ENCODE measurements around the gene ZNF562.
A peak's percentile ranks its signal among the peaks of the same experiment; 100 is the strongest.
"Not testable (repeated sequence)": the region's sequence is repeated elsewhere in the genome, so short reads cannot be mapped to it uniquely, and the experiment has no call there.

Gene ZNF562

GRCh38 chr19:9674663-9675357, at the start of gene ZNF562:
Gene ZNF562 (minus strand): TSS chr19:9675100. CDS start chr19:9660744, 14,356 bp downstream.
- DNase-seq (ENCODE audit: low read depth), result peak; percentile 69

GRCh38 chr19:9724157-9724556, 49.3 kb upstream of the ZNF562 start:
- DNase-seq (ENCODE audit: low read depth), result no peak

- DNase-seq (ENCODE audit: low read depth), result no peak
Measured at GRCh38 chr19:9721861-9722260, 47.0 kb upstream of the ZNF562 start.

- DNase-seq (ENCODE audit: low read depth), result no peak
Measured at GRCh38 chr19:9720541-9720940, 45.6 kb upstream of the ZNF562 start.

GRCh38 chr19:9711815-9712214, 36.9 kb upstream of the ZNF562 start:
- no peak for DNase-seq (ENCODE audit: low read depth)

- no peak for DNase-seq (ENCODE audit: low read depth)
Measured at GRCh38 chr19:9709305-9709704, 34.4 kb upstream of the ZNF562 start.

- no peak for DNase-seq (ENCODE audit: low read depth)
Measured at GRCh38 chr19:9705836-9706235, 30.9 kb upstream of the ZNF562 start.

- no peak for DNase-seq (ENCODE audit: low read depth)
Measured at GRCh38 chr19:9702186-9702585, 27.3 kb upstream of the ZNF562 start.

- no peak for DNase-seq (ENCODE audit: low read depth)
Measured at GRCh38 chr19:9700229-9700981, 25.5 kb upstream of the ZNF562 start.

- not testable (repeated sequence) for DNase-seq (ENCODE audit: low read depth)
Measured at GRCh38 chr19:9690301-9690700, 15.4 kb upstream of the ZNF562 start.

- not testable (repeated sequence) for DNase-seq (ENCODE audit: low read depth)
Measured at GRCh38 chr19:9679996-9680395, 5.1 kb upstream of the ZNF562 start.

GRCh38 chr19:9675358-9675901, 530 bp upstream of the ZNF562 start:
- not testable (repeated sequence) for DNase-seq (ENCODE audit: low read depth)

- DNase-seq (ENCODE audit: low read depth), result no peak
Measured at GRCh38 chr19:9673912-9674662, 813 bp downstream of the ZNF562 start.

GRCh38 chr19:9672893-9673292, 2.0 kb downstream of the ZNF562 start:
- no peak for DNase-seq (ENCODE audit: low read depth)

GRCh38 chr19:9671655-9672054, 3.2 kb downstream of the ZNF562 start:
- no peak for DNase-seq (ENCODE audit: low read depth)

GRCh38 chr19:9668544-9668943, 6.4 kb downstream of the ZNF562 start:
- DNase-seq (ENCODE audit: low read depth), result no peak

GRCh38 chr19:9667898-9668297, 7.0 kb downstream of the ZNF562 start:
- DNase-seq (ENCODE audit: low read depth), result no peak

GRCh38 chr19:9658769-9659168, 16.1 kb downstream of the ZNF562 start:
- no peak for DNase-seq (ENCODE audit: low read depth)

GRCh38 chr19:9653066-9653555, 21.8 kb downstream of the ZNF562 start:
- DNase-seq (ENCODE audit: low read depth), result not testable (repeated sequence)

- not testable (repeated sequence) for DNase-seq (ENCODE audit: low read depth)
Measured at GRCh38 chr19:9651464-9651863, 23.4 kb downstream of the ZNF562 start.

- no peak for DNase-seq (ENCODE audit: low read depth)
Measured at GRCh38 chr19:9650345-9650744, 24.6 kb downstream of the ZNF562 start.

GRCh38 chr19:9645472-9645871, 29.4 kb downstream of the ZNF562 start:
- DNase-seq (ENCODE audit: low read depth), result no peak

Data from stimulated activated CD8-positive, alpha-beta memory T cell treated with anti-CD3 and anti-CD28 coated beads, Interleukin-12 subunit alpha, Interleukin-12 subunit beta, amount 100 ng/mL, for 1 hour (primary cell).